Natural killer cell treated with Interleukin-12 subunit alpha and Interleukin-12 subunit beta and Interleukin-15 and Interleukin-18, amount 100 ng/mL, for 72 hours (primary cell): ENCODE data around the gene RPTOR. TPM values are rescaled to one million over a fixed set of nuclear protein-coding genes. Genes with fewer than 3 reads are reported as not detected.
"Not testable (repeated sequence)": the region's sequence is repeated elsewhere in the genome, so short reads cannot be mapped to it uniquely, and the experiment has no call there.

Experiments used
- ATAC-seq, 2 donors: fragments of 150-1000 bp; cut with Tn5 transposase in 1 of 2; sonication (Bioruptor Pico), chemical (Tn5 transposase) in 1 of 2; 2 replicates each; pipeline ENCODE4 v1.10.0; 2021
- DNase-seq: peaks from one replicate; pipeline ENCODE4 v3.0.0; 2022; ENCODE audit warnings: low spot score
- H3K27ac Mint-ChIP-seq, 2 donors: 1 replicate in 1 of 2; 2 replicates in 1 of 2; pipeline ENCODE4 v1.8.0; 2022; ENCODE audit warnings: mixed read lengths in 2 of 2, mild to moderate bottlenecking in 1 of 2, moderate library complexity in 1 of 2
- H3K27me3 Mint-ChIP-seq, 2 donors: 1 replicate in 1 of 2; 2 replicates in 1 of 2; pipeline ENCODE4 v1.8.0; 2022; ENCODE audit warnings: mixed read lengths in 2 of 2
- H3K36me3 Mint-ChIP-seq: one replicate; pipeline ENCODE4 v1.8.0; 2022; ENCODE audit warnings: mixed read lengths
- H3K4me1 Mint-ChIP-seq, 2 donors: 1 replicate in 1 of 2; 2 replicates in 1 of 2; pipeline ENCODE4 v1.8.0; 2022; ENCODE audit warnings: low read depth in 2 of 2, mixed read lengths in 2 of 2, mild to moderate bottlenecking in 1 of 2
- H3K4me3 Mint-ChIP-seq: one replicate; pipeline ENCODE4 v1.8.0; 2022; ENCODE audit warnings: mixed read lengths
- H3K9me3 Mint-ChIP-seq: 2 replicates; pipeline ENCODE4 v1.8.0; 2022; ENCODE audit warnings: mixed read lengths
- total RNA-seq, 2 donors: library from RNA; stranded (reverse); gene quantifications; one replicate each; pipeline ENCODE4 v1.2.3, GENCODE V29; 2022

Gene RPTOR
- total RNA-seq, 2 donors from 2014 or later = 44.1 to 92.4 TPM

- DNase-seq (peak; percentile 49), ATAC-seq (no peak)
- H3K4me1 Mint-ChIP-seq = peaks cover 0 to 4% of the 10 kb centered on the region in 2 donors
- H3K9me3 Mint-ChIP-seq = no peaks in the 10 kb centered on the region
- H3K27ac Mint-ChIP-seq = no peak overlapping the region
- H3K27me3 Mint-ChIP-seq = no peaks in the 10 kb centered on the region
- H3K36me3 Mint-ChIP-seq = peaks cover 19% of the 10 kb centered on the region
- no peak overlapping the region for H3K4me3 Mint-ChIP-seq
Measured at GRCh38 chr17:80802626-80803450, 258.2 kb downstream of the RPTOR start.

DNA sequence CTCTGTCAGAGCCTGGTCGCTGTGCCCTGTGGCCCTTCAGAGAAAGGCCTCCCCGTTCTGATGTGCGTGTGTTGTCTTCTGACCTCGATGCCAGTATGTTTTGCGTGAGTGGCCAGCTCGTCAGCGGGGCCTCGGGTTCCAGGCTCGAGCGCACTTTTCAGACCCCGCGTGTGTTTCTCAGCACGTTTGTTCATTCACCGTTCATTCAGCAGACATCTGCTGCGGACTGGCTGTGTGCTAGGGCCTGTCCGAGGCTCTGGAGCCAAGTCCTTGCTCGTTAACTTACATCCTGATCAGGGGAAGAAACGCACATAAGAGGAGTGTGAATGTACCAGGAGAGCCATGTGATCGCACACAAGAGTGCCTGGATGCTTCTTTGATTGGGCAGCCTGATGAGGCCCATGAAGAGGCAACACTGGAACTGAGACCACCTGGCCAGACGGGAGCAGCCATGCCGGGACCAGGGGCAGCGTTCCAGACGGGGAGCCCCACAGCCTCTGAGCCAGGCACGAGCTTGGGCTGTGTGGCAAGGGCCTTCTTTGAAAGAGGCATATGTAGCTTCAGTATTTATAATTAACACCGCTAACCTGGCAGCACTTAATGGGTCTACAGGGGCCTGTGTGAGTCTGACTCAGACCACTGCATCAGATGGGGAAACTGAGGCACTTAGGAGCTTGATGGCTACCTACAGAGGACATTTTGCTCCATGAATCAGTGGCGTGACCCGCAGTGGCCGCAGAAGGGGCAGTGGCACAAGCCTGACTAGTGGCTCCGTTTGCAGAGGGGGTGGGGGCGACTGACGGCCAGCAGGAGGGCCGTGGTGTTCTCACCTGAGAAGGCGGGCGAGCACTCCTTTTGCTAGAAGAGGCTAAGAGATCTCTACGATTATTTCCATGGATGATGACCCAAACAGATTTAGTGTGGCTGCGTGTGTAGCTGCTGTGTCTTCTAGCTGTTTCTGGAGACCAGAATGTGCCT lies 259.1 kb downstream of the RPTOR start:
- Mint-ChIP-seq H3K4me3 (no peak overlapping the region), H3K27ac (no peak overlapping the region), H3K4me1 (peaks cover 0 to 5% of the 10 kb centered on the region in 2 donors), H3K27me3 (no peaks in the 10 kb centered on the region), H3K36me3 (peaks cover 19% of the 10 kb centered on the region), H3K9me3 (no peaks in the 10 kb centered on the region)
- ATAC-seq = no peak
- DNase-seq = peak; percentile 37

DNA sequence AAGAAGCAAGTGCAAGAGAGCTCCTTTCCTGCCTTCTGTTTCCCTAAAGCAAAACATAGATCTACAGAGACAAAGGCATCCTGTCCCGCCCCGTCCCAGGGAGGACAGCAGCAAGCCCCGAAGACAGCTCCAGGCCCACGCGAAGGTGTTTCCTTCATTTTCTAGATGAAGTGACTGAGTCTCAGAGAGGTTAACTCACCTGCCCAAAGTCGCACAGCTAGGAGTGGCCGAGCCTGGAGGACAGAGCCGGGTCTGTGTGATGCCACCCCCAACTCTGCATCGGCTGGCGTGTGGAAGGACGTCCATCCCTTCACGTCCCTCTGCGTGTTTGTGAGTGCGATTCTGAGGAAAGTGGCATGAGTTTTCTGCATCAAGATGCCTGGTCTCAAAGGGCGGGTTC lies 259.8 kb downstream of the RPTOR start:
- Mint-ChIP-seq H3K36me3 (peaks cover 19% of the 10 kb centered on the region), H3K4me1 (peaks cover 0 to 6% of the 10 kb centered on the region in 2 donors), H3K4me3 (no peak overlapping the region), H3K9me3 (no peaks in the 10 kb centered on the region), H3K27ac (no peak overlapping the region), H3K27me3 (no peaks in the 10 kb centered on the region)
- DNase-seq (peak; percentile 44), ATAC-seq (no peak)

GRCh38 chr17:80805032-80805751 lies 260.6 kb downstream of the RPTOR start:
- Mint-ChIP-seq H3K27ac (no peak overlapping the region), H3K4me1 (peaks cover 0 to 6% of the 10 kb centered on the region in 2 donors), H3K36me3 (peaks cover 19% of the 10 kb centered on the region), H3K4me3 (no peak overlapping the region), H3K27me3 (no peaks in the 10 kb centered on the region), H3K9me3 (no peaks in the 10 kb centered on the region)
- DNase-seq (peak; percentile 50), ATAC-seq (no peak)

DNA sequence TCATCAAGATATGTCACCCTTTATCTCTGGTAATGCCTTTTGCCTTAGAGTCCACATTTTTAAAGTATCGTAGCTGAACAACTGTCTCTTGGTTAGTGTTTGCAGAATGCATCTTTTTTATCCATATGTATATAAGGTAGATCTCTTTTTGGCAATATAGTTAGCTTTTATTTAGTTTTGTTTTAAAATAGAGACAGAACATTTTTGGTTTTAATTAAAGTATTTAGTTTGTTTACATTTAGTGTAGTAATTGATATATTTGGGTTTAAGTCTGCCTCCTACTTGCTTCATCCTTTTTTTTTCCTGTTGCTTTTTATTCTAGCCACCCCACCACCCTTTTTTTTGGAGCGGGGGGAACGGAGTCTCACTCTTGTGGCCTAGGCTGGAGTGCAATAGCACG lies 262.4 kb downstream of the RPTOR start:
- peaks cover 19% of the 10 kb centered on the region for H3K36me3 Mint-ChIP-seq
- H3K27ac Mint-ChIP-seq = no peak overlapping the region
- H3K9me3 Mint-ChIP-seq = peaks cover 3% of the 10 kb centered on the region
- no peaks in the 10 kb centered on the region for H3K27me3 Mint-ChIP-seq
- ATAC-seq (no peak), DNase-seq (no peak)
- H3K4me1 Mint-ChIP-seq = peaks cover 7 to 13% of the 10 kb centered on the region in 2 donors
- no peak overlapping the region for H3K4me3 Mint-ChIP-seq

DNA sequence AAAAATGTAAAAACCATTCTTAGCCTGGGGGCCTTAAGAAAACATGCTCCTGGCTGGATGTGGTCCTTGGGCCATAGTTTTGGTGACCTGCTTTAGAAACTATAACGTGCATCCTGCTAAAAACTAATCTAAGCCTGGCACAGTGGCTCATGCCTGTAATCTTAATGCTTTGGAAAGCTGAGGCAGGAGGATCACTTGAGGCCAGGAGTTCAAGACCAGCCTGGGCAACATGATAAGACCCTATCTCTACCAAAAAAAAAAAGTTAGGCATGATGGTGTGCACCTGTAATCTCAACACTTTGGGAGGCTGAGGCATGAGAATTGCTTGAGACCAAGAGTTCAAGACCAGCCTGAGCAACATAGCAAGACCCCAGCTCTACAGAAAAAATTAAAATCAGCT lies 263.2 kb downstream of the RPTOR start:
- no peak overlapping the region for H3K4me3 Mint-ChIP-seq
- no peak overlapping the region for H3K27ac Mint-ChIP-seq
- H3K4me1 Mint-ChIP-seq = peaks cover 11 to 13% of the 10 kb centered on the region in 2 donors
- no peak for ATAC-seq
- H3K27me3 Mint-ChIP-seq = no peaks in the 10 kb centered on the region
- peaks cover 19% of the 10 kb centered on the region for H3K36me3 Mint-ChIP-seq
- H3K9me3 Mint-ChIP-seq = peaks cover 3% of the 10 kb centered on the region
- DNase-seq = no peak

- Mint-ChIP-seq H3K9me3 (peaks cover 3% of the 10 kb centered on the region), H3K27me3 (no peaks in the 10 kb centered on the region), H3K27ac (peak overlapping the region in 1 of 2 donors; percentile 87), H3K4me3 (no peak overlapping the region), H3K36me3 (peaks cover 14% of the 10 kb centered on the region), H3K4me1 (peaks cover 11 to 16% of the 10 kb centered on the region in 2 donors)
- ATAC-seq (no peak), DNase-seq (peak; percentile 57)
Measured at GRCh38 chr17:80811181-80812105, 266.8 kb downstream of the RPTOR start.

GRCh38 chr17:80812362-80813088 lies 267.9 kb downstream of the RPTOR start:
- Mint-ChIP-seq H3K4me3 (no peak overlapping the region), H3K4me1 (peaks cover 11 to 16% of the 10 kb centered on the region in 2 donors), H3K36me3 (peaks cover 3% of the 10 kb centered on the region), H3K27me3 (no peaks in the 10 kb centered on the region), H3K9me3 (peaks cover 3% of the 10 kb centered on the region), H3K27ac (peak overlapping the region; percentile 23 to 87)
- ATAC-seq = no peak
- DNase-seq = no peak

DNA sequence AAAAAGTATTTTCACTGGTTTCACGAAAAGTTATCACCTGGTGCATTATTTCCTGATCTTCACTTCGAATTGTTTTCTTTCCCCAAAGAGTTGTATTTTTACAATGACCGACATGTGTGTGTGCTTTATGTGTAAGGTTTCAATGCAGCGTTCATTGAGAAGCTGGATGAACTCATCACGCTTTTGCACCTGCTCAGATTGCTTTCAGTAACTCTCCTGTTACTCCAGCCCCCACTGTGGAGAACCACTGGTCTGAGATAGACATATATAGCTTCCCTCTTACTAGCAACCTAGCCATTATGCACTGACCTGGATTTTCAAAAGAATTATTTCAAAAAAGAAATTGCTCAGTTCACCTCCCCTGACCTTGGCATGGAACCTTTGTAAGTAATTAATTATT lies 268.7 kb downstream of the RPTOR start:
- Mint-ChIP-seq H3K9me3 (peaks cover 3% of the 10 kb centered on the region), H3K36me3 (no peaks in the 10 kb centered on the region), H3K4me1 (peaks cover 11 to 16% of the 10 kb centered on the region in 2 donors), H3K27ac (no peak overlapping the region), H3K27me3 (no peaks in the 10 kb centered on the region), H3K4me3 (no peak overlapping the region)
- no peak for DNase-seq
- no peak for ATAC-seq

DNA sequence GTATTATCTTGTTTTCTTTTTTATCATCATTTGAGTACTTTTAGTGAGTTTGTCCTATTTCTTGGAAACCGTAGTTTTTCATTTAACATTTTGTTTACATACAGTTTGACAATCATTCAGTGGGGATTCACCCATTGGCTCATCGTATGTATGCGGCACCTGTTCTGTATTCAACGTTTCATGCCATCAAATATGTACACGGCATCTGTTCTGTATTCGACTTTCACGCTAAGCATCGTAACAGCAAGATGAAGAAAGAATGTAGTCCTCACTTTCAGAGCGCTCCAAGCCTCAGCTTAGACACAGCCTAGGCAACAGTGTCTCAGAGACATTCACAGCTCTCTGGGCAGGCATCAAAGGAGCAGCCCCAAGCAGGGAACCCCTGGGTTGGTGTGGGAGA lies 269.9 kb downstream of the RPTOR start:
- no peak for DNase-seq
- Mint-ChIP-seq H3K27me3 (no peaks in the 10 kb centered on the region), H3K36me3 (no peaks in the 10 kb centered on the region), H3K4me1 (peaks cover 20 to 21% of the 10 kb centered on the region in 2 donors), H3K27ac (peak overlapping the region in 1 of 2 donors; percentile 81), H3K9me3 (peaks cover 3% of the 10 kb centered on the region), H3K4me3 (no peak overlapping the region)
- ATAC-seq = no peak

GRCh38 chr17:80815151-80815681 lies 270.6 kb downstream of the RPTOR start:
- H3K4me1 Mint-ChIP-seq = peaks cover 23 to 28% of the 10 kb centered on the region in 2 donors

DNA sequence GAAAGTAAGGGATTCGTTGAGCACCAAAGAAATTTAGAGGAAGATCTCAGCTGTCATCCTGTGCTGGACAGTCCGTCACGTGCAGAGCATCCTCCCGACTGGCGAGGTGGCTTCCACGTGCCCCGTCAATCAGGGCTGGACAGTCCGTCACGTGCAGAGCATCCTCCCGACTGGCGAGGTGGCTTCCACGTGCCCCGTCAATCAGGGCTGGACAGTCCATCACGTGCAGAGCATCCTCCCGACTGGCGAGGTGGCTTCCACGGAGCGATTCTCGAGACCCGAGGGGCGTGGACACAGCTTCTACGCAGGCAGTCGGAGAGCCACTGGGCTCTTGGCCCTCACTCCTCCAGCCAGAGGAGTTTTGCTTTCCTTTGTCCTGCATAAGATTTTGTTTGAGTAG lies 271.1 kb downstream of the RPTOR start:
- not testable (repeated sequence) for H3K27me3 Mint-ChIP-seq, H3K9me3 Mint-ChIP-seq, H3K36me3 Mint-ChIP-seq, H3K4me3 Mint-ChIP-seq, ATAC-seq
- DNase-seq = peak; percentile 31
- H3K4me1 Mint-ChIP-seq = peaks cover 23 to 29% of the 10 kb centered on the region in 2 donors
- peak overlapping the region in 1 of 2 donors; percentile 81 for H3K27ac Mint-ChIP-seq

More at GRCh38 chr17:80815151-80815681, 270.6 kb downstream of the RPTOR start:
- DNase-seq (peak; percentile 54), ATAC-seq (peak in 1 of 2 donors; percentile 37)
- H3K27ac Mint-ChIP-seq = peak overlapping the region in 1 of 2 donors; percentile 81
- peaks cover 3% of the 10 kb centered on the region for H3K9me3 Mint-ChIP-seq
- H3K36me3 Mint-ChIP-seq = no peaks in the 10 kb centered on the region
- H3K27me3 Mint-ChIP-seq = no peaks in the 10 kb centered on the region
- no peak overlapping the region for H3K4me3 Mint-ChIP-seq
